Activated CD4-positive, alpha-beta T cell treated with anti-CD3 and anti-CD28 coated beads, Interleukin-2, Interleukin-6, amounts not matched to agents 100 ng/mL and 50 ng/mL, durations not matched to agents 16 hours and 8 hours (primary cell): ENCODE results near the gene PDCD1LG2.
"Not testable (repeated sequence)": the region's sequence is repeated elsewhere in the genome, so short reads cannot be mapped to it uniquely, and the experiment has no call there.

Source experiments
- DNase-seq: peaks from one replicate; pipeline ENCODE4 v3.0.0-alpha.2; 2020

The PDCD1LG2 gene

DNA sequence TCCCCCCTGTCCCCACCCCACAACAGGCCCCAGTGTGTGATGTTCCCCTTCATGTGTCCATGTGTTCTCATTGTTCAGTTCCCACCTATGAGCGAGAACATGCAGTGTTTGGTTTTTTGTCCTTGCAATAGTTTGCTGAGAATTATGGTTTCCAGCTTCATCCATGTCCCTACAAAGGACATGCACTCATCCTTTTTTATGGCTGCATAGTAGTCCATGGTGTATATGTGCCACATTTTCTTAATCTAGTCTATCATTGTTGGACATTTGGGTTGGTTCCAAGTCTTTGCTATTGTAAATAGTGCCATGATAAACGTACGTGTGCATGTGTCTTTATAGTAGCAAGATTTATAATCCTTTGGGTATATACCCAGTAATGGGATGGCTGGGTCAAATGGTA, 15.6 kb upstream of the PDCD1LG2 start:
- not testable (repeated sequence) for DNase-seq

DNA sequence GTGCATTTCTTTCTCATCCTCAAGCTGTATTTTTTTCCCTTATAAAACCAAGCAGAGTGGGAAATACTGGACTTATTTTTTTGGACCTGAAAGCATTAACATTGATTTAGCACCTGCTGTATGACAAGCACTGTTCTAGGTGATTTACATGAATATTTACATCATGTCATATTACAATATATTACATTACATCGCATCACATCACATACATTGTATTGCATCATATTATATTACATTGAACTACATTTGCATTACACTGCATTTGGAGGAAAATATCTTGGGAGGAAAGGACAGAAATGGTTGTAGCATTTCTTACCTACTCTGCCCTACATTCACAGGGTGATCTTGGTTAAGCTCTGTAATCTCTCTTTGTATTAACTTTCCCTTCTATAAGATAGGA, 11.2 kb upstream of the PDCD1LG2 start:
- no peak for DNase-seq

DNA sequence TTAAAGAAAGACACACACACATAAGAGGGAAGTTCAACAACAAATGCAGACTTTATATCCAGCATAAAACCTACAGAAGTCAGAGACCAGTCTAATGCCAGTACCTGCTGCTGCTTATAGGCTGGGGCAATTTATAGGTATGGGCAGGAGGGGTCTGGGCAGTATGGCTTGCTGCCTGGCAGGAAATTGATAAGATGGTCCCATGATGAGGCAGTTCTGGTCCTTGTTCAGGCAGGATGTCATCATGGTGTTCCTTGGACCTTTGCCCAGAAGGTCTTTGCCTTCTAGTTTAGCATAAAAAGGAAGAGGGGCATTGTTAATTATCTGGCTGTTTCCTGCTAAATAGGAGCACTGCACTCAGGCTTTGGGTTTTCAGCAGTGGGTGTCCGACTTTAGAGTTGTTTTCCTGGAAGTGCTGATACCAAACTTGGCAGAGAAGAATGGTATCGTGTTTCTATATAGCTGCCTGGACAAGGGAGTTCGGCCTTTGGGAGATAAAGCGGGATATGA, 10.4 kb upstream of the PDCD1LG2 start:
- DNase-seq = no peak

DNA sequence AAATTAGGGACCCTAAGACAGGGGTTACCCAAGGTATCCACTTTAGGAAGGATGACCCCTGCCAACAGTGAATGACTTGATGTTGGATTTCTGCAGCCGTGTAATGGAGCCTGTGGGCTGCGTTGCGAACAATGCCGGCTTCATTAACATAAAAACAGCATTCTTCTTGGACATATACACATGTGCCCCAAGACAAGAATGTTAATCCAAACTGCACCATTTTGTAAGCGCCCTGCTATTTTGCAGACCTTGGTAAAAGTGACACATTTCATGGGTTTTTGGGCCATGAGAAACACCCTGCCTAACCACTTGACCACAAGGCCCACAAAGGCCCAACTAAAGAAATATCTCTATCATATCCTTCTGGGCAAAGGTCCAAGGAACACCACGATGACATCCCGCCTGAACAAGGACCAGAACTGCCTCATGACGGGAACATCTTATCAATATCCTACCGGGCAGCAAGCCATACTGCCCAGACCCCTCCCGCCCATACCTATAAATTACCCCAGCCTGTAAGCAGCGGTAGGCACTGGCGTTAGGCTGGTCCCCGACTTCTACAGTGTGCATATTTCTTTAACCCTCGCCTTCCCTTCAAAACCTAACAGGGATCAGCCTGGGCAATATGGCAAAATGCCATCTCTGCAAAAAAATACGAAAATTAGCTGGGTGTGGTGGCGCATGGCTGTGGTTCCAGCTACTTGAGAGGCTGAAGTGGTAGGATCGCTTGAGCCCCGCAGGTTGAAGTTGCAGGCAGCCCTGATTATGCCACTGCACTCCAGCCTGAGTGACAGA, 9.7 kb upstream of the PDCD1LG2 start:
- DNase-seq = no peak

DNA sequence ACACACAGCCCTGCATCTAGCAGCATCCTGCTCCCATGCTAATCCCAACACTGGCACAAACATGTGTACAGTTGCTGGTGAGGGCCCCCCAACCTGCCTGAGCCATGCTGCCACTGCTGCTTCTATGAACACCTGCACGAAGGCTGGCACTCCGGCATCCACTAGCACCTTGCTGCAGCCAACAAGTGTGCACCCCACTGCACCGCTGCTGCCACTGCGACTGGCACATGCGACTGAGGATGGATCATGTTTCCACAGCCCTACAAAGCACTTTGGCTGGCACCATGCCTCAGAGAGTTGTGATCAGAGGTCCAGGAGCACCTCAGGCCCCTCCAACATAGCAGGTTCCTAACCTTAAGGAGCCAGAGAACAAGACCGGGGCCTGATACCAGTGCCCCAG, 7.8 kb upstream of the PDCD1LG2 start:
- no peak for DNase-seq

DNA sequence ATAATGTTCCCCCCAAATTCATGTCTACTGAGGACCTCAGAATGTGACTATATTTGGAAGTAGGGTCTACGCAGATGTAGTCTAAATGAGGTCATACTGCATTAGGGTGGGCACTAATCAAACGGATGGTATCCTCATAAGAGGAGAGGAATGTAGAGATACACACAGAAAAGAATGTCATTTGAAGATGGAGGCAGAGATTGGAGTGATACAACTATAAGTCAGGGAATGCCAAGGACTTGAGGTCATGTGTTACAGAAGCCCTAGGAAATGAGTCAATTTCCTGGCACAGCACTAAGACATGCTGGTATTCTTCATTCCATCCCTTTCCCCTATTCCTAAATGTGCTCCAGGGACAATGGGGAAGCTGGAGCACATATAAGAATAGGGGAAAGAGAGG, 758 bp upstream of the PDCD1LG2 start:
- DNase-seq = no peak

DNA sequence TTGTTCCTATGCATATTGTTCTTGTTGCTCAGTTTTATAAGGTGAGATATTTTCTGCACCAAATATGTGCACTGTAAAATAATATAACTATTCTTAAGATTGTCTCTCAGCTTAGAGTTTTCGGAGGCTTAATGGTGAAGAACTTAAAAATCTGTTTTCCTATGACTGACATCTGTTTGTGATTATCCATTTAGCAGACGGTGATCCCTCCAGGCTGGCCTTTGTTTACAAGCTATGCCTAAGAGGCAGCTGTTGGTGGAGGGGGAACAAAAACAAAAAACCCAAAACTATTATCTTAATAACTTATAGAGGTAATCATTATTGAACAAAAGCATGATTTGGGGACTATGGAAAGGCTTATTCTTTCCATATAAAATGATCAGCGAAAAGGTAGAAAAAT, 658 bp downstream of the PDCD1LG2 start:
- no peak for DNase-seq

DNA sequence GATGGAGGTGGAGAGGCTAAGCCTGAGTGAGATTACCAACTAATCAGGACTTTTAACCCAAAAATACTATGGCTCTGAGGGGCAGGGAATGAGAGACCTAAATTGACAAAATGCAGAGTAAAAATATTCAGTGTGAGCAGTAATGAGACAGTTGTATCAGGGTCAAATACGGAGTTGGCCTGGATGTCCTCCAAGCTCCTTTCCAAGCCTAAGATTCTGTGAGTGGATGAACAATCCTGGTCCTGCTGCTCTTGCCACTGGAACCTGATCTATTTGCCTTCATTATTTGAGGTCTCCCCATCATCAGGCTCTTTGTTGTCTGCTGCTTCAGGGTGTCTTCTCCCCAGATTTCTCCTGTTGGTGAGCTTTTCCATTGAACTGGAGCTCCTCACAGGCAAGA, 1.1 kb downstream of the PDCD1LG2 start:
- DNase-seq = no peak

DNA sequence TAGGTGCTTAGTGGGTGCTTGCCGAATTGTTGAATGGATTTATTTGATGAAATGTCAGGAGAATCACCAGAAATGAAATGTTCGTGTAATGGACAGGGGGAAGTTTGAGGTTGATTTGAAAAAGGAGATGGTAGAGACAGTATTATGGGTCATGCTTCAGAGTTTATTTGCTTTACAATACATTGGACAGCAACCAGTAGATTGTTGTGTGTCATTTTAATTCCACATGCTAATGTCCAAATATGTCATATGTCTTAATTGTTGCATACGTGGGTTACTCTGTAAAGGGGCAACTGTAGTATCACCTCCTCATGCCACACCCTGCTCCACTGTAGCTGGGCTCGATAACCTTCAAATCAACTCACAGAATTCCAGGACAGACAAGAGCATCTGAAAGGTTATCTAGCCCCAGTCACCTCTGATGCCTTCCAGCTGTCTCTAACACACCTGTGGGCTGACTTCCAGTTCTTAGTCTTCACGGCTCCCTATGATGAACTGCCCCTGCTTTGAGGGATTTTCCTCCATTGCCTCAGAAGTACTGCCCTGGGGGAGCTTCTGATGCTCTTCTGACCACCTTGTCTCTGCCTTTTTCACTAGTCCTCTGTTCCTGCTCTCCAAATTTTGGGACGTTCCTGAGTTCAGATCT, 1.7 kb downstream of the PDCD1LG2 start:
- no peak for DNase-seq

DNA sequence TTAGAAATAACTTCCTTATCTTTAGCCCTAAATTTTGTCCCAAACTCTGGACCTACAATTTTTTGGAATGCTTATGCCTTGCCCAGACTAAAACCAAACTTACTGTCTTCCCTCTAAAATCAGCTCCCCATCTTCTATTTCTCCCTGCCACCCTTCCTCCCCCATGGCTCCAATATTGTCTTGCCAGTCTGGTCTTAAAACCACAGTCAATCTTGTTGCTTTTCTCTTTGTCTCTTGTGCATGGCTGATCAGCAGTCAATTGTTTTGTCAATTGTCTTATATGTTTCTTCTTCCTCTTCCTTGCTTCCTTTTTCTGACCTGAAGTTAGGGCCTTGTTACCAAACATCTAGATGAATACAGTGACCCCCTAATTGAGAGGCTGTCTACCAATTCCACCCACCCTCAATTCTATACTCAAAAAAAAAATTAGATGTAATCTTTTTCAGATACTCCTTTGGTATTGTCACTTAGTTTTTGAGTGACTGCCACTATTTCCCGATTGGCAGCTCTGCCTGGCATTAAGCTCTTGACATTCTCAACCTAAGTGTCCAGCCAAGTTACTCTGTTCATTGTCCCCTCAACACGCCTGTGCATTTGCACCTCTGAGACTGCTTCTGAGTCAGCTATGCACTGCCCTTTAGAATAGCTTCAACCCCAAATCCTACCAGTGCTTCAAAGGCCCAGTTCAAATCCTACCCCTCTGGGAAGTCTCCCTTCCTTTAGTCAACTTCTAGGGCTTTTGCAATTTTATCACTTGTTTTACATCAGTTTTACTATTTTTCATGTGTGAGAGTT, 2.5 kb downstream of the PDCD1LG2 start:
- no peak for DNase-seq

DNA sequence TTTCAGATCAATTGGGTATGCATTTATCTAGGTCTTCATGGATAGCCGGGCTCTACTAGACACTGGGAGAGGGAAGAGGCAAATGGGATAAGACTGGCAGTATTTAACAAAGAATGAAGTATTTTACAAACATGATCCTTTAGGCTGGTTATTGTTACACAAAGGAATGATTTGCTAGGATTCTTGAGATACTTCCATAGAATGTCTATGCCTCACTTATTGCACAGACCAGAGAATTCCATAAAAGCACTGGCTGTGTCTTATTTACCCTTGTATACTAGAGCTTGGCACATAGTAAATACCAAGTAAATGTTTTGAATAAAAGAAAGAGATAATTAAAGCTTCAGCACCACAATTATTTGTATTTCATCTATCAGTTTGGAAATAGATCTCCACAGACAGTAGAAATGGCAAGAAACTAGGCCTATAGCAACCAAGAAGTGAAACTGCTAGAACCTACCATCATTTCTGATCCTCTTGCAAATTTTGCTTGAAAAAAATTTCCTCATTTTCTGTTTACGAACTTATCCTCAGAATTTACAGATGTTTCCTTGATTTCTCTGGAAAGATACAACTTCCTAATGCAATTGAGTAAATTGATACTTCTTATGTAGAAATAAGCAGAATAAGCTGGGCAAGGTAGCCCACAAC, 3.8 kb downstream of the PDCD1LG2 start:
- no peak for DNase-seq

DNA sequence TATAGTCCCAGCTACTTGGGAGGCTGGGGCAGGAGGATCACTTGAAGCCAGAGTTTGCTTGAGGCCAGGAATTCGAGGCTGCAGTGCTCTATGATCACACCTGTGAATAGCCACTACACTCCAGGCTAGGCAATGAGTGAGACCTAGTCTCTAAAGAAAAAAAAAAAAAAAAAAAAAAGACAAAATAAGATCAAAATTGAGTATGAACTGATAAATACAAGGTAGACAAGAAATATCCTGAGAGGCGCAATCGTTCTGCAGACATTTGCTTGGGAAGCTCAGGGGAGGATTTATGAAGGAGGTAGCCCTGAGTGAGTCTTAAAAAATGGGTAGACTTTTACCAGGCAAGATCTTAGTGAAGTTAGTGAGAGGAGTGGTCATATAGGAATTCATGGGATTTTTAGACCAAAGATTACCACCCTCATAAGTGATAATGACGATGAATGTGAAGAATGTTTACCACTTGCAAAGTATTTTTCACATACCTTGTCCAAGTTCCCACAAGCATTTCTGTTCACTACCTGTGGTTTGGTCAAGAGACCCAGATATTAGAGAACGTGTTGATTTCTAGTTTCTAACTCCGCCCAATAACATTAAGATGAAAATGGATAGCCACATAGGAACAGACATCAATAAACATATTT, 4.4 kb downstream of the PDCD1LG2 start:
- no peak for DNase-seq

DNA sequence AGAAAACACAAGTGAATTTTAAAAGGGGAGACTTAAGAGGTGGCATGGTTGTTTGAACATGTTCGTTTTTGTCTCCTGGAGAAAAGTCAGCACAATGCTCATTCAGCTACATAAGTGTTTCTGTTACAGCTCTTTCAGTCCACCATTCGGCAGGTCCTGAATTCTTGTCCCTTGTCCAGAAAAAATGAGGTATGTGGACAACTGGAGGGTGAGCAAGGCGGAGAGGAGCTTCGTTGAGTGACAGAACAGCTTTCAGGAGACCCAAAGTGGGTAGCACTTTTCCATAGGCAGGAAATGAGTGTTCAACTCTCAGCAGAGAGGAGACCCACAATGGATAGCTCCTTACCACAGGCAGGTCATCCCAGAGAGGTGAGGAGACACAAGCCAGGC, 4.9 kb downstream of the PDCD1LG2 start:
- DNase-seq = no peak

DNA sequence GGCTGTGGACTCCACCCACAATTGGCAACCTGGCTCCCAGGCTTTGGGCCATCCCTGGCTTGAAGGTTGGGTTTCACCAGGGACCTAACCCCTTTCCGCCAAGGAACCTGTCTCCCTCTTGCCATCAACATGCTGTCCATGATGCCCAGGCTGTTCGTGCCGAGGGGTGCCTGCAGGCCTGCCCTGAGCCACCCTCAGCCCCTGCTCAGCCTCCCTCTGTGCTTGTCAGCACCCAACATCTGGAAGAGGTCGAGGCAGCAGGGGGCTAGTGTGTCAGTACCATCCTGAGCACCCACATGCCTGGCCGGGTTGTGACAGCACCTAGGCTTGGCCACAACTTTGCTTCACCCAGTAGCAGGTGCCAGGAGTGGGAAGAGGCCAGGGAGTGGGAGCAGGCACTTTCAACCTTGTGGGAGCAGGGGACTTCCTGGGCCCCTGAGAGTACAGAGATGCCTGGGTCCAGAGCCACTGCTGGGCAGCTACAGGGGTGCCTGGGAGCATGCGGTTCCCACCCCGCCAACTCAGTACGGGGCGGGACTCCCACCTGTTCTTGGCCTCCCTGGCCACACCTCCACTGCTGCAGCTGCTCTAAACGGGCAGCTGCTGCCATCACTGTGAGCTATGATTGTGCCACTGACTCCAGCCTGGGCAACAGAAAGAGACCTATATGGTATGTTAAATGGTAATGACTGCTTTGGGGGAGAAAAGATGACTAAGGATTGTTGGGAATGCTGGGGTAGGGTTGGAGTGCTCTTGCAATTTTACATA, 6.3 kb downstream of the PDCD1LG2 start:
- no peak for DNase-seq

DNA sequence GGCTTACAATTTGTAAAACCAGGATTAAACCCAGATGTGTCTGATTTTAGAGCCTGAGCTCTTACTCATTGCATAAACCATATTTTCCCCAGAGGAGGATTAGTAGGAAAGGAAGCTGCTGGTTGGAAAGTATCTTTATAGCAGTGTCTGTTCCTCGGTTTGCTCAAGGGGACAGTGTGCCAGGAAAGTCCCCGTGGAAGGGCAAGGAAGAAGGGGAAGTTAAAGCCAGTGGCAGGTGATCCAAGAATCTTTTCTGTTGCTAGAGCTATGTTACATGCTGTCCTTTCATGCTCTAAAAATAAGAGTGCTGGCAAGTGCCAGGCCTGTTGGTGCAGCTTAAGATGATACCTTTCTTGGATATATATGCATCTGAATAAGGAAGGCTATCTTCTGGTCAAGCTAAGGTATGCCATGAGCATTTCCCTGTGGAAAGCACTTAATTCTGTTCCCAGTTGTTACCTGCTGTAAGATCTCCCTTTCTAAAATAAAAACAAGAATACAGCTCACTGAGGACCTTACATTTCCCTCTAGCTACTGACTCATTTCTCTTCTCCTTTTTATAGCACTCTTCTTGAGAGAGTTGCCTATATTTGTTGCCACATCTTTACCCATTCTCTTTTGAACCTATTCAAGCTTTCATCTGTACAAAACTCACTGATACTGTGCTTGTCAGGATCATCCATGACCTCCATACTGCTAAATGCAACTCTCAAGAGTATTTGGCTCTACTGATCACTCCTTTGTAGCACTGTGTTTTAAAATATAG, 8.0 kb downstream of the PDCD1LG2 start:
- DNase-seq = peak; percentile 40

DNA sequence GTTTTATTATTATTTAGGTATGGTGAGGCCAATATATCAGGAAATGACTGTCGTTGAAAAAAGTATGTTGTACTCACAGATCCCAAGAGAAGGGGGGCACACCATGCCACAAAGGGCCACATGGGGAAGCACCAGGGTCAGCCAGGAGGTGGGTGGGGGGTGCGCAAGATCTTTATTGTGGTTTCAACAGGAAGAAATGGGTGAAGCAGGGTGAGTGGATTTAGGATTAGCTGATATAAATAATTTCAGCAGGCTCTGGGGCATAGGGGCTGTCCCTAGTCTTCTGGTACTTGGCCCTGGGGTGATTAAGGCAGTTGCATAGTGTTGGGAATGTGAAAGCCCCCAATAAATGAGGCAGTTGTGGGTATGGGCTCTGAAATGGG, 8.6 kb downstream of the PDCD1LG2 start:
- peak; percentile 41 for DNase-seq

DNA sequence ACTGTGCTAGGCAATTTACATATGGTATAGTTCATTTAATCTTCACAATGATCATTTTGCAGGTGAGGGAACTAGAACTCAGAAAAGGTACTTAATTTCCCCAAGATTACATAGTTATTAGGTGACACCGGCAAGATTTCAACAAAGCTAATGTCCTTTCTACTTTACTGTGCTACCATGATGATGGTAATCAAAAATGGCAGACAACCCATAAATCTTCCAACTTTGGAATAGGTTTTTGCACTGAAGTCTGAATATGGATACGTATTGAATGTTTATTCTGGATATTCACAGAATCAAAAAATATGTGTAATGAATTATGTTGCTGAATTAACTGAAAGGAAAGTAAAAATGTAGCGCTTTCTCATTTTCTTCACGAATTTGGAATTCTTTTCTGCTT, 13.8 kb downstream of the PDCD1LG2 start:
- no peak for DNase-seq

DNA sequence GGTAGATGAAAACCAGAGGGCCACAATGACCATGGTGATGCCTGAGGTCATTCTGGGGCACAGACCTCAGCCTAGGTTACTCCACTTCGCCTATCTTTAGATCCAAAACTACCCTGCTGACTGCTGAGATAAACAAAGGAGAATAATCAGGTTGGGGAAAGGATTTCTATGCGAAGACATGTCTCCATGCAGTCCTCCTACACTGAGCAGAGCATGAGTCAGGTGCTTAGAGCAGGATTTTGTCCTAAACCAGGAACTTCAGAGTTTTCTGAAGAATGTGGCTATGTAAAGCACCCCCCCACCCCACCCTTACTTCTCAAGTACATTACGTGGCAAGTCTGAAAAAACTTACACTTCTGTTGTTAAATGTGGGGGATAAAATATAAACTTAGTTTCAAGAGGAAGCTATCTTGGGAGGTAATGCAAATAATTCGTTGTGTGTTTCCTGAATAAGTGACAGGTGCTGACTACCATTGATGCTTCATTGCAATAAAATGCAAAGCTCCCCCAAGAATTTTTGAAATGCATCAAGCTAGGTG, 19.4 kb downstream of the PDCD1LG2 start:
- DNase-seq = no peak

DNA sequence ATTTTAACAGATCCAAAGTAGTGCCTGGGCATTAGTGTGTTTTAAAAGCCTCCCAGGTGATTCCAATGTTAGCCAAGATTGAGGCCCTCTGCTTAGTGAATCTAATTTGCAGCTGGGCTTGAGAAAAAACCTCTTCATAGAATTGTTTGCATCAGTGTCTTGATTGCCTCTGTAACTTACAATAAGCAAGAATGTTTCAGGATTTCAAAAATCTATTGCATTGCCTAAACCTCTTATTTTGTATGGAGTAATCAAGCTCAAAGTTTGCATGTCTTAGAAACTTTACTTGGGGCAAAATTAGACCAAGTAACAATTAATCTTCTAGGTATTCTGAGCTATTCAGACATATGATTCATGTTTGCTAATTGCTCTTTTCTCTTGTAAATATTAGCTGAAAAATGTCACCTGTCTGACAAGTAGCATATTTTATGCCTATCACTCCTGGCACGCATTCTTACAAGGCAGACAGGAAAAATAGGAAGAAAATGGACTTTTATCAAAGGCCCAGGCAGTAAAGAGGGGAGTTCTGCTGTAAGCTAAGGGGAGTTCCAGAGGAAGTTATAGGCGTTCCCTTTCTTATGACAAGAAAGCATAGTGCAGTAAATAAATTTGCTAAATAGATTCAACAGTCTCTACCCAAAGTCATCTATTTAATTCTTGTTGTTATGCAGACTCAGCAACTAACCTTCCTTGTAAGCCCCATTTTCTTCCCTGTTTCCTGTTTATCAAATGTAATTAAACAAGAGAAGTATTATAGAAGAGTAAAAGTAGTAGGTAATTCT, 21.0 kb downstream of the PDCD1LG2 start:
- no peak for DNase-seq

DNA sequence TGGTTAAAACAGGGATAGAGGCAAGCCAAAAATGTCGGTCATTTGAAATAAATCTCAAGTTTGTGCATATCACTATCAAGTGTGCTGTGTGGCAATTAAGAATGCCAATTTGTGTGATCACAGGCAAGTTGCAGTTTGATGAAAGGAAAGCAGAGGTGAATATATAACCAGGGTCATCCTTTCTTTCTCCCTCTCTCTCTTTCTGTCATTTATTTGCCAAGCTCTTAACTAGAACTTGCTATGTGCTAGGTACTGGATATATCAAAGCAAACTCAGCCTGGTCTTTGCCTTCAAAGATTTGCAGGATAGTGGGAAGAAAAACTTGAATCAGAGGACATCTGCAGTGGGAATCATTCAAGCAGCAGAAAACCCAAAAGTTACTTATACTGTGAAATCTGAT, 22.0 kb downstream of the PDCD1LG2 start:
- DNase-seq = no peak
